GM23248 (cell line): ENCODE measurements around the gene SLC3A2.

Source experiments
- EZH2 ChIP-seq: fragments of 200-600 bp; sonication (generic); IDR thresholded peaks from 2 replicates; pipeline ENCODE4 v1.6.1; 2018; ENCODE audit warnings: antibody characterized with exemption, mild to moderate bottlenecking; ENCODE audit not compliant: insufficient read depth, poor library complexity, severe bottlenecking
- EZH2phosphoT487 ChIP-seq: fragments of 200-600 bp; sonication (generic); IDR thresholded peaks from 2 replicates; pipeline ENCODE4 v1.6.1; 2018; ENCODE audit warnings: antibody characterized with exemption, moderate library complexity, mild to moderate bottlenecking, low read depth; ENCODE audit not compliant: insufficient read depth

GRCh38 chr11:62930666-62931065 is 50.0 kb downstream of the SLC3A2 start:
- TF ChIP-seq EZH2 (no peak), EZH2phosphoT487 (no peak)
